Breast epithelium (tissue), 4 donors: ENCODE results near the gene GPR78. TPM values are rescaled to one million over a fixed set of nuclear protein-coding genes. Genes with fewer than 3 reads are reported as not detected.
"Not testable (repeated sequence)": the region's sequence is repeated elsewhere in the genome, so short reads cannot be mapped to it uniquely, and the experiment has no call there.

Experiments
- DNase-seq, 2 donors: peaks; one replicate each; pipeline ENCODE4 v3.0.0-alpha.2; 2019; ENCODE audit warnings: low spot score in 2 of 2
- H3K27ac ChIP-seq, 2 donors: fragments of 200-600 bp; sonication (generic) in 1 of 2; one replicate each; pipeline ENCODE4 v1.5.1; 2016 to 2019; ENCODE audit warnings: mild to moderate bottlenecking in 1 of 2
- H3K27me3 ChIP-seq, 2 donors: fragments of 200-600 bp; sonication (generic) in 1 of 2; one replicate each; pipeline versions ENCODE4 v1.5.1 to v1.6.0; 2017 to 2019; ENCODE audit warnings: control low read depth in 1 of 2, mild to moderate bottlenecking in 1 of 2
- H3K36me3 ChIP-seq: fragments of 200-600 bp; one replicate; pipeline ENCODE4 v1.5.1; 2019
- H3K4me1 ChIP-seq, 2 donors: fragments of 200-600 bp; sonication (generic); one replicate each; pipeline ENCODE4 v1.5.1; 2016 to 2019; ENCODE audit warnings: control low read depth in 1 of 2
- H3K4me3 ChIP-seq, 3 donors: fragments of 200-600 bp; sonication (generic); 1 replicate in 2 of 3; 2 replicates in 1 of 3; pipeline ENCODE4 v1.5.1; 2016 to 2019; ENCODE audit warnings: mild to moderate bottlenecking in 3 of 3, moderate library complexity in 2 of 3
- H3K9me3 ChIP-seq, 2 donors: fragments of 200-600 bp; sonication (generic) in 1 of 2; one replicate each; pipeline ENCODE4 v1.5.1; 2016 to 2019; ENCODE audit warnings: control low read depth in 1 of 2
- POLR2A ChIP-seq: fragments of 450-650 bp; IDR thresholded peaks from one replicate; pipeline ENCODE4 v1.6.1; 2016; ENCODE audit warnings: antibody characterized with exemption, mild to moderate bottlenecking, moderate library complexity
- POLR2AphosphoS5 ChIP-seq, 3 donors: sonication (generic); formaldehyde crosslinking; IDR thresholded peaks; one replicate each; pipeline ENCODE4 v1.6.1; 2017; ENCODE audit warnings: antibody characterized with exemption in 3 of 3
- intact Hi-C: fragments of 100-400 bp; cut with DNase I; formaldehyde crosslinking; loops from one replicate; pipeline ENCODE4 v1.15.1; 2023; ENCODE audit warnings: low total_unique reads
- total RNA-seq, 3 donors: library from RNA; depleted of rRNA; stranded (reverse); fragments of >200 nt; gene quantifications; one replicate each; pipeline ENCODE4 v1.1.0, GENCODE V29; 2016
- TF ChIP-seq, protein P1 (sequence below), 3 donors: fragments of 450-650 bp; IDR thresholded peaks; one replicate each; pipeline ENCODE4 v1.5.1; 2016 to 2017; ENCODE audit warnings: antibody characterized with exemption in 3 of 3, mild to moderate bottlenecking in 3 of 3, moderate library complexity in 3 of 3

Gene GPR78
- total RNA-seq, 3 donors from 2014 or later: 0.15 to 0.33 TPM; not detected in 1

- Histone ChIP-seq H3K4me3 (no peak overlapping the region), H3K27me3 (peaks cover 0 to 20% of the 10 kb centered on the region in 2 donors), H3K27ac (no peak overlapping the region), H3K4me1 (no peaks in the 10 kb centered on the region), H3K9me3 (no peaks in the 10 kb centered on the region), H3K36me3 (no peaks in the 10 kb centered on the region)
- intact Hi-C loops: no loop called here
- DNase-seq: no peak
- TF ChIP-seq POLR2A (no peak), POLR2AphosphoS5 (IDR thresholded peaks at IDR 0.05) (no peak)
- TF ChIP-seq, protein P1, sequence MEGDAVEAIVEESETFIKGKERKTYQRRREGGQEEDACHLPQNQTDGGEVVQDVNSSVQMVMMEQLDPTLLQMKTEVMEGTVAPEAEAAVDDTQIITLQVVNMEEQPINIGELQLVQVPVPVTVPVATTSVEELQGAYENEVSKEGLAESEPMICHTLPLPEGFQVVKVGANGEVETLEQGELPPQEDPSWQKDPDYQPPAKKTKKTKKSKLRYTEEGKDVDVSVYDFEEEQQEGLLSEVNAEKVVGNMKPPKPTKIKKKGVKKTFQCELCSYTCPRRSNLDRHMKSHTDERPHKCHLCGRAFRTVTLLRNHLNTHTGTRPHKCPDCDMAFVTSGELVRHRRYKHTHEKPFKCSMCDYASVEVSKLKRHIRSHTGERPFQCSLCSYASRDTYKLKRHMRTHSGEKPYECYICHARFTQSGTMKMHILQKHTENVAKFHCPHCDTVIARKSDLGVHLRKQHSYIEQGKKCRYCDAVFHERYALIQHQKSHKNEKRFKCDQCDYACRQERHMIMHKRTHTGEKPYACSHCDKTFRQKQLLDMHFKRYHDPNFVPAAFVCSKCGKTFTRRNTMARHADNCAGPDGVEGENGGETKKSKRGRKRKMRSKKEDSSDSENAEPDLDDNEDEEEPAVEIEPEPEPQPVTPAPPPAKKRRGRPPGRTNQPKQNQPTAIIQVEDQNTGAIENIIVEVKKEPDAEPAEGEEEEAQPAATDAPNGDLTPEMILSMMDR (IDR thresholded peaks at IDR 0.05): no peak
Observed at GRCh38 chr4:8575457-8575856, 4.7 kb upstream of the GPR78 start.

DNA sequence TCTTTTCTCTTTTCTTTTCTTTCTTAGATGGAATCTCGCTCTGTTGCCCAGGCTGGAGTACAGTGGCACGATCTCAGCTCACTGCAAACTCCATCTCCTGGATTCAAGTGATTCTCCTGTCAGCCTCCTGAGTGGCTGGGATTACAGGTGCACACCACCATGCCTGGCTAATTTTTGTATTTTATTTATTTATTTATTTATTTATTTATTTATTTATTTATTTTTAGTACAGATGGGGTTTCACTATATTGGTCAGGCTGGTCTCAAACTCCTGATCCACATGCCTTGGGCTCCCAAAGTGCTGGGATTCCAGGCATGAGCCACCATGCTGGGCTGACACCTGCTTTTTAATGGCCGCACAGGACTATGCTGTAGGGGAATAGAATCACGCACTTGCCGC, 3.6 kb upstream of the GPR78 start:
- H3K27ac ChIP-seq, intact Hi-C loops, H3K36me3 ChIP-seq, DNase-seq, H3K4me3 ChIP-seq, H3K9me3 ChIP-seq, H3K4me1 ChIP-seq: not testable (repeated sequence)
- peaks cover 5 to 32% of the 10 kb centered on the region in 2 donors for H3K27me3 ChIP-seq

- DNase-seq: no peak
- H3K4me3 ChIP-seq: no peak overlapping the region
- peaks cover 5 to 36% of the 10 kb centered on the region in 2 donors for H3K27me3 ChIP-seq
- no peaks in the 10 kb centered on the region for H3K4me1 ChIP-seq
- TF ChIP-seq POLR2A (no peak), POLR2AphosphoS5 (IDR thresholded peaks at IDR 0.05) (no peak)
- TF ChIP-seq, protein P1 (IDR thresholded peaks at IDR 0.05): no peak
- H3K9me3 ChIP-seq: no peaks in the 10 kb centered on the region
- no peaks in the 10 kb centered on the region for H3K36me3 ChIP-seq
- intact Hi-C loops: no loop called here
- H3K27ac ChIP-seq: no peak overlapping the region
Observed at GRCh38 chr4:8577046-8577445, 3.1 kb upstream of the GPR78 start.

GRCh38 chr4:8577972-8578371, 2.2 kb upstream of the GPR78 start:
- no peak for DNase-seq
- no peak for TF ChIP-seq POLR2A
- no peak for TF ChIP-seq POLR2AphosphoS5 (IDR thresholded peaks at IDR 0.05)
- TF ChIP-seq, protein P1 (IDR thresholded peaks at IDR 0.05): no peak
- intact Hi-C loops: no loop called here
- no peak overlapping the region for H3K4me3 ChIP-seq
- H3K36me3 ChIP-seq: no peaks in the 10 kb centered on the region
- H3K9me3 ChIP-seq: no peaks in the 10 kb centered on the region
- no peaks in the 10 kb centered on the region for H3K4me1 ChIP-seq
- no peak overlapping the region for H3K27ac ChIP-seq
- peaks cover 5 to 44% of the 10 kb centered on the region in 2 donors for H3K27me3 ChIP-seq

DNA sequence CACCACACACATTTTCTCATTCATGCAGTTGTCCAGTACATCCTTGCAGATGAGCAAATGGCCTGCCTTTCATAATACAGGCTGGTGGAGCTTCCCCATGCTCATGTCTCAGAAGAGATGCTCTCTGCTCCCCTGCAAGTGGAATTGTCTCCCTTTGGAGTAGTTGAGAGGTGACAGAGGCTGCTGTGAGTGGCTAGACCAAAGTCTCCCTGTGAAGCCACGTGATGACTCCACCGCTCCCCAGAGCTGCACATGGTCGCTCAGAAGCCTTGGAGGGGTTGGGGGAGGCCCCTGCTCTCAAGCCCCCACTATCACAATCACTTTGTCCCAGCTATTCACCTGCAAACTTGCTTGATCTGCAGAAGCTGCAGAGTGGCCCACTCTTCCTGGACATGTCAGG, 1.5 kb upstream of the GPR78 start:
- Histone ChIP-seq H3K36me3 (no peaks in the 10 kb centered on the region), H3K4me3 (no peak overlapping the region), H3K27me3 (peaks cover 5 to 44% of the 10 kb centered on the region in 2 donors), H3K4me1 (no peaks in the 10 kb centered on the region), H3K27ac (no peak overlapping the region), H3K9me3 (no peaks in the 10 kb centered on the region)
- DNase-seq: no peak
- TF ChIP-seq, protein P1 (IDR thresholded peaks at IDR 0.05): no peak
- TF ChIP-seq POLR2AphosphoS5 (IDR thresholded peaks at IDR 0.05) (no peak), POLR2A (no peak)
- intact Hi-C loops: no loop called here
